Transverse colon (tissue), 4 donors: ENCODE measurements around the gene RRAD. TPM values are rescaled to one million over a fixed set of nuclear protein-coding genes. Genes with fewer than 3 reads are reported as not detected.

Source experiments
- DNase-seq: peaks from one replicate; pipeline ENCODE4 v3.0.0-alpha.2; 2019
- H3K27ac ChIP-seq, 4 donors: fragments of 200-600 bp; sonication (generic); 2 replicates each; pipeline ENCODE4 v1.5.1; 2016 to 2018; ENCODE audit warnings: inconsistent platforms in 4 of 4
- H3K27me3 ChIP-seq: fragments of 200-600 bp; sonication (generic); 2 replicates; pipeline ENCODE4 v1.5.1; 2017; ENCODE audit warnings: inconsistent platforms
- H3K36me3 ChIP-seq, 4 donors: fragments of 200-600 bp; sonication (generic); 2 replicates each; pipeline ENCODE4 v1.5.1; 2017 to 2019; ENCODE audit warnings: inconsistent platforms in 4 of 4
- H3K4me1 ChIP-seq, 4 donors: fragments of 200-600 bp; sonication (generic); 2 replicates each; pipeline ENCODE4 v1.5.1; 2017 to 2020; ENCODE audit warnings: inconsistent platforms in 4 of 4
- H3K4me3 ChIP-seq, 4 donors: fragments of 200-600 bp; sonication (generic); 1 replicate in 1 of 4; 2 replicates in 3 of 4; pipeline versions ENCODE4 v1.5.1 to v1.6.1; 2017 to 2019; ENCODE audit warnings: inconsistent platforms in 4 of 4
- H3K9me3 ChIP-seq, 2 donors: fragments of 200-600 bp; sonication (generic); 2 replicates each; pipeline ENCODE4 v1.5.1; 2017 to 2019; ENCODE audit warnings: inconsistent platforms in 2 of 2
- EP300 ChIP-seq: sonication (generic); formaldehyde crosslinking; IDR thresholded peaks from one replicate; pipeline ENCODE4 v1.6.1; 2017; ENCODE audit warnings: antibody characterized with exemption, low read depth
- POLR2A ChIP-seq: fragments of 450-650 bp; IDR thresholded peaks from one replicate; pipeline ENCODE4 v1.6.1; 2016; ENCODE audit warnings: antibody characterized with exemption, mild to moderate bottlenecking, moderate library complexity
- POLR2AphosphoS5 ChIP-seq, 3 donors: sonication (generic); formaldehyde crosslinking; IDR thresholded peaks; one replicate each; pipeline ENCODE4 v1.6.1; 2016; ENCODE audit warnings: antibody characterized with exemption in 3 of 3
- whole genome bisulfite sequencing, 2 donors: methylation state at CpG; one replicate each; pipeline ENCODE4 v1.1.5; 2018; ENCODE audit warnings: low coverage in 1 of 2; 5-methylcytosine and 5-hydroxymethylcytosine counted together
- in situ Hi-C, 4 donors: fragments of 200-750 bp; cut with MboI; loops; one replicate each; pipeline versions ENCODE4 v1.15.0 to v1.15.1; 2017; ENCODE audit warnings: low sequenced_read_pairs in 3 of 4, low pct_ligation_motif_present in 1 of 4, low pct_unique_long_range_greater_than_20kb in 1 of 4
- intact Hi-C: fragments of 100-400 bp; cut with DNase I; formaldehyde crosslinking; loops from one replicate; pipeline ENCODE4 v1.15.1; 2023; ENCODE audit warnings: low total_unique reads
- total RNA-seq, 4 donors: library from RNA; depleted of rRNA; stranded (reverse); fragments of >200 nt; gene quantifications; one replicate each; pipeline ENCODE4 v1.1.0, GENCODE V29; 2016
- TF ChIP-seq, protein P1 (sequence below), 5 experiments: fragments of 200-600 bp in 3 of 5; fragments of 450-650 bp in 2 of 5; sonication (generic) in 3 of 5; IDR thresholded peaks; 1 replicate in 2 of 5; 2 replicates in 3 of 5; pipeline ENCODE4 v1.5.1; 2016 to 2017; ENCODE audit warnings: antibody characterized with exemption in 5 of 5, inconsistent platforms in 3 of 5, mild to moderate bottlenecking in 2 of 5, moderate library complexity in 1 of 5

Gene RRAD
- total RNA-seq, 4 donors from 2014 or later: 3.5 to 15.3 (median 4.2) TPM; not detected in 1

DNA sequence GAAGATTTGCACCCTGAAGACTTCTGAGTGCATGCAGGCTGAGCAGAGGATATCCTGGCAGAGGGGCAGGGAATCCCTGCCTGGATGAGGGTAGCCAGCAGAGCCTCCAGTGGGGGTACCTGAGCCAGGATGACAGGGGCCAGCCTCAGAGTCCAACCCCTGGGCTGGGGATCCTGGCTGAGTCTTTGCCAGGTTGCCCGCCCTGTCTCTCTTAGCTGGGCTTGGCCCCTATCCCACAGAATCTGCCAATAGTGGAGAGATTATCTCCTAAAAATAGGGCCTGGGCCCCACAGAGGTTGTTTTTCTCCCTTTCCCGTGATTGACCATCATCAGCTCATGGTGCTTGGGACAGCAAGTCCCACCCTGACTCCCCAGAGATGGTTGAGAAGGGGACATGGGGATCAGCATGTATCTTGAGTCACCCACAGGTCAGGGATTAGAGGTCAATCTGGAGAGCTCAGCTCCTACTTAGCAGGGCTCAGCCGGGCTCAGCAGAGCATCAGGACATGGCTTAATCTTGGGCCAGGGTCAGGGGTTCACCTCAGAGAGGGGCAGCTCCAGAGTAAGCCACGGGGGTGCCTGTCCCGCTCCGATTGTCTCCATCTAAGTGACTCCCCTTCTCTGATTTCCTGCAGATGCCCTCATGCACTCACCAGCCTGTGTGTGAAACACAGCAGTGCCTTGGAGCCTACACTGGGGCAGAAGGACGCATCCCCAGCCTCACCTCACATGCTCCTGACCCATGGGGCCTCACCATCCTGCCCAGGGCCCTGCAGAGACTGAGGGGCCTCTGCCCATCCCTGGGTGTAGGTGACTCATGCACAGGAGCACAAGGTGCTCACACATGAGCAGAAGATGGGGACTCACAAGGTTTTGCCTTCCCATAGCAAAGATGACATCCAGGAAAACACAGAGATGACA, 18.2 kb downstream of the RRAD start:
- H3K9me3 ChIP-seq: no peaks in the 10 kb centered on the region
- no peak overlapping the region for H3K27ac ChIP-seq
- no peak for TF ChIP-seq EP300
- TF ChIP-seq, protein P1, sequence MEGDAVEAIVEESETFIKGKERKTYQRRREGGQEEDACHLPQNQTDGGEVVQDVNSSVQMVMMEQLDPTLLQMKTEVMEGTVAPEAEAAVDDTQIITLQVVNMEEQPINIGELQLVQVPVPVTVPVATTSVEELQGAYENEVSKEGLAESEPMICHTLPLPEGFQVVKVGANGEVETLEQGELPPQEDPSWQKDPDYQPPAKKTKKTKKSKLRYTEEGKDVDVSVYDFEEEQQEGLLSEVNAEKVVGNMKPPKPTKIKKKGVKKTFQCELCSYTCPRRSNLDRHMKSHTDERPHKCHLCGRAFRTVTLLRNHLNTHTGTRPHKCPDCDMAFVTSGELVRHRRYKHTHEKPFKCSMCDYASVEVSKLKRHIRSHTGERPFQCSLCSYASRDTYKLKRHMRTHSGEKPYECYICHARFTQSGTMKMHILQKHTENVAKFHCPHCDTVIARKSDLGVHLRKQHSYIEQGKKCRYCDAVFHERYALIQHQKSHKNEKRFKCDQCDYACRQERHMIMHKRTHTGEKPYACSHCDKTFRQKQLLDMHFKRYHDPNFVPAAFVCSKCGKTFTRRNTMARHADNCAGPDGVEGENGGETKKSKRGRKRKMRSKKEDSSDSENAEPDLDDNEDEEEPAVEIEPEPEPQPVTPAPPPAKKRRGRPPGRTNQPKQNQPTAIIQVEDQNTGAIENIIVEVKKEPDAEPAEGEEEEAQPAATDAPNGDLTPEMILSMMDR (IDR thresholded peaks at IDR 0.05): no peak
- no peak for TF ChIP-seq POLR2A
- TF ChIP-seq POLR2AphosphoS5 (IDR thresholded peaks at IDR 0.05): no peak
- WGBS, 2 donors: 78% methylated on average over 7 of the region's 7 CpGs; no CpG with 5 or more reads in 1 of the 2 donors
- H3K4me3 ChIP-seq: no peak overlapping the region
- intact Hi-C loops (no loop called here), in situ Hi-C loops (no loop called here)
- DNase-seq: no peak
- H3K4me1 ChIP-seq: peaks cover 14 to 33% (median 21%) of the 10 kb centered on the region in 4 donors
- no peaks in the 10 kb centered on the region for H3K36me3 ChIP-seq
- no peaks in the 10 kb centered on the region for H3K27me3 ChIP-seq

DNA sequence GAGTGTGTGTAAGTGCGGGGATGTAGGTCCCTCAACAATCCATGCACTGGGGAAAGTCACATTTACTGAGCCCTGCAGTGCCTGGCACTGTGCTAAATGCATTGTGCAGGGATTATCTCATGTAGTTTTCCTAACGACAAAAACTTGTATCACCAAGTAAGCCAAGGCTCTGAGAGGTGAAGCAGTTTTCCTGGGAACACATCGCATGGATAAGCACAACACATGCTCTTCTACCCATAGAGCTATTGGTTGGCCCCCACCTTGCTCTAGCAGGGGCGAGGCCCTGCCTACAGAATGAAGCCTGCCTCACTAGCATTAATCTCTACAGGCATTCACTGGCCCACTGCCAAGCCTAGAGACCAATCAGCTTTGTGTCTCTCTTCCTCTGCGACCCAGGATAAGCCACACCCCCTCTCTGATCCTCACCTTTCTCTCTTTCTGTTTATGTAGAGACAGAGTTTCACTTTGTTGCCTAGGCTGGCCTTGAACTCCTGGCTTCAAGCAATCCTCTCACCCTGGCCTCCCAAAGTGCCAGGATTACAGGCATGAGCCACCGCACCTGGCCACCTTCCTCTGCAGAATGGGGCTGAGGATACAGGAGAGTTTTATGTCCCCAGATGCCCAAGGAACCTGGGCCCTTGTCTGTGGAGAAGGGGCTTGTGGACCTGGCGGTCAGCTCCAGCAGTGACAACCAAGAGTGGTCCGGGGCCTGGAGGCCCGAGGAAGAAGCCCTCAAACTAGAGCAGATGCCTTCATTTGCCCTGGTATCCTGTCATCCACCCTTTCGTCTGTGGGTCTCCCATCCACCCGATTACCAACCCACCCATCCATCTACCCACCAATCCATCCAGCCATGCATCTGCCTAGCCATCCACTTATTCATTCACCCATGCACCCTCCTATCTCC, 19.4 kb downstream of the RRAD start:
- H3K4me1 ChIP-seq: peaks cover 22 to 46% (median 29%) of the 10 kb centered on the region in 4 donors
- TF ChIP-seq POLR2A: no peak
- TF ChIP-seq, protein P1 (IDR thresholded peaks at IDR 0.05): no peak
- no peak for TF ChIP-seq EP300
- TF ChIP-seq POLR2AphosphoS5 (IDR thresholded peaks at IDR 0.05): no peak
- intact Hi-C loops: no loop called here
- in situ Hi-C loops: no loop called here
- 61 to 67% methylated on average over 3 to 11 of the region's 11 CpGs for WGBS, 2 donors
- peak overlapping the region; percentile 73 to 83 (median 79) for H3K27ac ChIP-seq
- H3K27me3 ChIP-seq: no peaks in the 10 kb centered on the region
- DNase-seq: peak; percentile 86
- no peak overlapping the region for H3K4me3 ChIP-seq
- no peaks in the 10 kb centered on the region for H3K36me3 ChIP-seq
- no peaks in the 10 kb centered on the region for H3K9me3 ChIP-seq

DNA sequence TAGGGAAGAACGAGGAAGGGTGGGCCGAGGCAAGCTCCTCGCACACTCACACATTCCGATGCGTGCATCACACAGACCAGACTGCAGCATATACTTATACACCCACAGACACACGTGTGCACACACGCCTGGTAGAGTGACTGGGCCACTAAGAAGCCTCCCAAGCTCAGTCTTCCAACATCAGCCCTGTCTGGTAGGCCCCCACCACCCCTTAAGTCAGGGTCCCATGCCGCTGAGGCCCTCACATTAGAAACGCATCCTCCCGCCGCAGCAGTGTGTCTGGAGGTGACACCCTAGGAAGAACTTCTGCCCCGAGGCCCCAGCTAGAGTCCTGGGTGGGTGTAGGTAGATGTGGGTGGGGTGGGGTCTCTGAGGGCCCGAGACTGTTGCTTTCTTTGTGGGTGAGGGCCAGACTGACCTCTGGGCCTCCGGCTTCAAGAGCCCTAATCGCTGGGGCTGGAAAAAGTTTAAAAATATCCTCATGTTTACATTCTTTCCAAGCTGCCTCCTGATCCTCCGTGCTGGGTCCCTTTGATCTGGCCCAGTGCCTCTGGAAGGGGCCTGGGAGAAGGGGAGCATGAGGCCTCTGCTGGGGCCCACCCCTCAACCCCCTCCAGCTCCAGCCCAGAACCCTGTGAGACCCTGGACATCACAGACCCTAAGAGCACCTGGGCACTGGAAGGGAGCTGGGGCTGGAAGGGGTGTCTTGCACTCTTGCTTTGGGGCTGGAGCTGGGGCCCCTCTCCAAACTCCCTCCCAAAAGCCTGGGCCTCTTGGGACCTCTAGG, 20.3 kb downstream of the RRAD start:
- Histone ChIP-seq H3K27me3 (no peaks in the 10 kb centered on the region), H3K4me1 (peaks cover 31 to 55% (median 37%) of the 10 kb centered on the region in 4 donors), H3K27ac (peak overlapping the region; percentile 73 to 83 (median 79)), H3K9me3 (no peaks in the 10 kb centered on the region), H3K4me3 (no peak overlapping the region), H3K36me3 (no peaks in the 10 kb centered on the region)
- in situ Hi-C loops: no loop called here
- intact Hi-C loops: no loop called here
- DNase-seq: no peak
- 68% methylated on average over 16 of the region's 16 CpGs; no CpG with 5 or more reads in 1 of the 2 donors for WGBS, 2 donors
- TF ChIP-seq POLR2A: no peak
- TF ChIP-seq POLR2AphosphoS5 (IDR thresholded peaks at IDR 0.05): no peak
- no peak for TF ChIP-seq EP300
- TF ChIP-seq, protein P1 (IDR thresholded peaks at IDR 0.05): no peak
